Chondrocyte (in vitro differentiated cells): Measurements from ENCODE around the gene ATMIN. TPM values are rescaled to one million over a fixed set of nuclear protein-coding genes. Genes with fewer than 3 reads are reported as not detected.

Source experiments
- DNase-seq: peaks from one replicate; pipeline ENCODE4 v3.0.0; 2021; ENCODE audit warnings: mixed read lengths, low spot score
- H3K27ac Mint-ChIP-seq: one replicate; pipeline ENCODE4 v1.8.0; 2021; ENCODE audit warnings: mild to moderate bottlenecking, moderate library complexity, mixed read lengths; ENCODE audit not compliant: unreplicated experiment
- H3K27me3 Mint-ChIP-seq: 2 replicates; pipeline ENCODE4 v1.8.0; 2021; ENCODE audit warnings: low read depth, mixed read lengths
- H3K36me3 Mint-ChIP-seq: 2 replicates; pipeline ENCODE4 v1.8.0; 2021; ENCODE audit warnings: low read depth, mixed read lengths
- H3K4me1 Mint-ChIP-seq: 2 replicates; pipeline ENCODE4 v1.8.0; 2021; ENCODE audit warnings: low read depth, mild to moderate bottlenecking, mixed read lengths
- H3K4me3 Mint-ChIP-seq: one replicate; pipeline ENCODE4 v1.8.0; 2021; ENCODE audit warnings: mild to moderate bottlenecking, moderate library complexity, mixed read lengths; ENCODE audit not compliant: unreplicated experiment
- H3K9me3 Mint-ChIP-seq: 2 replicates; pipeline ENCODE4 v1.8.0; 2021; ENCODE audit warnings: low read depth, mixed read lengths
- CTCF ChIP-seq: fragments of 200-600 bp; sonication (generic); IDR thresholded peaks from 2 replicates; pipeline ENCODE4 v1.5.0; 2021; ENCODE audit warnings: antibody characterized with exemption, mild to moderate bottlenecking, moderate library complexity
- total RNA-seq: library from RNA; stranded (reverse); gene quantifications from 3 replicates; pipeline ENCODE4 v1.2.1, GENCODE V29; 2021

Gene ATMIN
- total RNA-seq, 1 donor from 2014 or later = 34.5 TPM

GRCh38 chr16:81060576-81061306 is 25.1 kb downstream of the ATMIN start:
- H3K27me3 Mint-ChIP-seq = no peaks in the 10 kb centered on the region
- TF ChIP-seq CTCF = no peak
- no peak overlapping the region for H3K27ac Mint-ChIP-seq
- no peak for DNase-seq
- H3K36me3 Mint-ChIP-seq = peaks cover 2% of the 10 kb centered on the region
- no peaks in the 10 kb centered on the region for H3K9me3 Mint-ChIP-seq
- H3K4me3 Mint-ChIP-seq = no peak overlapping the region
- no peaks in the 10 kb centered on the region for H3K4me1 Mint-ChIP-seq

- no peak for DNase-seq
- H3K9me3 Mint-ChIP-seq = no peaks in the 10 kb centered on the region
- no peak overlapping the region for H3K27ac Mint-ChIP-seq
- H3K36me3 Mint-ChIP-seq = peaks cover 2% of the 10 kb centered on the region
- no peaks in the 10 kb centered on the region for H3K4me1 Mint-ChIP-seq
- TF ChIP-seq CTCF = no peak
- H3K4me3 Mint-ChIP-seq = no peak overlapping the region
- H3K27me3 Mint-ChIP-seq = no peaks in the 10 kb centered on the region
Observed at GRCh38 chr16:81061307-81061640, 25.6 kb downstream of the ATMIN start.

GRCh38 chr16:81061871-81062608 is 26.4 kb downstream of the ATMIN start:
- no peak for TF ChIP-seq CTCF
- Mint-ChIP-seq H3K27ac (no peak overlapping the region), H3K4me1 (no peaks in the 10 kb centered on the region), H3K27me3 (no peaks in the 10 kb centered on the region), H3K9me3 (no peaks in the 10 kb centered on the region), H3K4me3 (no peak overlapping the region), H3K36me3 (peaks cover 2% of the 10 kb centered on the region)
- no peak for DNase-seq

- H3K4me3 Mint-ChIP-seq = no peak overlapping the region
- no peaks in the 10 kb centered on the region for H3K4me1 Mint-ChIP-seq
- no peaks in the 10 kb centered on the region for H3K27me3 Mint-ChIP-seq
- no peak overlapping the region for H3K27ac Mint-ChIP-seq
- no peak for DNase-seq
- H3K9me3 Mint-ChIP-seq = no peaks in the 10 kb centered on the region
- no peak for TF ChIP-seq CTCF
- no peaks in the 10 kb centered on the region for H3K36me3 Mint-ChIP-seq
Observed at GRCh38 chr16:81066681-81067080, 31.0 kb downstream of the ATMIN start.

GRCh38 chr16:81067166-81067565 is 31.5 kb downstream of the ATMIN start:
- TF ChIP-seq CTCF = no peak
- Mint-ChIP-seq H3K27me3 (no peaks in the 10 kb centered on the region), H3K27ac (no peak overlapping the region), H3K36me3 (no peaks in the 10 kb centered on the region), H3K4me1 (no peaks in the 10 kb centered on the region), H3K4me3 (no peak overlapping the region), H3K9me3 (no peaks in the 10 kb centered on the region)
- DNase-seq = no peak
